NCI-H128 (cell line): ENCODE data around the gene C6orf58.
A peak's percentile ranks its signal among the peaks of the same experiment; 100 is the strongest.

Experiments
- DNase-seq: peaks from one replicate; lab custom pipeline; 2025; ENCODE audit not compliant: unreplicated experiment; lab: John Stamatoyannopoulos, UW

C6orf58 gene

GRCh38 chr6:127576874-127577273 lies at the start of gene C6orf58:
TSS of gene C6orf58 (plus strand) at chr6:127577174. CDS start at chr6:127577186, 12 bp downstream.
- DNase-seq, result no peak

GRCh38 chr6:127533011-127533410 lies 44.0 kb upstream of the C6orf58 start:
- DNase-seq, result no peak

- no peak for DNase-seq
Observed at GRCh38 chr6:127533736-127534135, 43.2 kb upstream of the C6orf58 start.

GRCh38 chr6:127538750-127539264 lies 38.2 kb upstream of the C6orf58 start:
- no peak for DNase-seq

GRCh38 chr6:127539272-127539671 lies 37.7 kb upstream of the C6orf58 start:
- peak; percentile 21 for DNase-seq

- DNase-seq, result no peak
Observed at GRCh38 chr6:127547215-127547614, 29.8 kb upstream of the C6orf58 start.

GRCh38 chr6:127547904-127548649 lies 28.9 kb upstream of the C6orf58 start:
- DNase-seq, result no peak

- DNase-seq, result no peak
Observed at GRCh38 chr6:127550403-127550802, 26.6 kb upstream of the C6orf58 start.

- DNase-seq, result no peak
Observed at GRCh38 chr6:127554435-127555006, 22.5 kb upstream of the C6orf58 start.

- no peak for DNase-seq
Observed at GRCh38 chr6:127561660-127562059, 15.3 kb upstream of the C6orf58 start.

- no peak for DNase-seq
Observed at GRCh38 chr6:127564761-127565160, 12.2 kb upstream of the C6orf58 start.

- DNase-seq, result no peak
Observed at GRCh38 chr6:127566119-127566518, 10.9 kb upstream of the C6orf58 start.

GRCh38 chr6:127566651-127567050 lies 10.3 kb upstream of the C6orf58 start:
- DNase-seq, result no peak

- no peak for DNase-seq
Observed at GRCh38 chr6:127567476-127567875, 9.5 kb upstream of the C6orf58 start.

GRCh38 chr6:127570739-127571389 lies 6.1 kb upstream of the C6orf58 start:
- no peak for DNase-seq

GRCh38 chr6:127578900-127579299 lies 1.9 kb downstream of the C6orf58 start:
- DNase-seq, result no peak

- DNase-seq, result no peak
Observed at GRCh38 chr6:127581576-127581975, 4.6 kb downstream of the C6orf58 start.

- no peak for DNase-seq
Observed at GRCh38 chr6:127582777-127583462, 5.9 kb downstream of the C6orf58 start.

GRCh38 chr6:127585123-127585522 lies 8.1 kb downstream of the C6orf58 start:
- no peak for DNase-seq

GRCh38 chr6:127586372-127586771 lies 9.4 kb downstream of the C6orf58 start:
- DNase-seq, result no peak

GRCh38 chr6:127587875-127588274 lies 10.9 kb downstream of the C6orf58 start:
- no peak for DNase-seq
